A673 (cell line): ENCODE data around the gene ROR1. TPM values are rescaled to one million over a fixed set of nuclear protein-coding genes. Genes with fewer than 3 reads are reported as not detected.

ENCODE experiments used
- BruUV-seq: library from RNA; stranded (reverse); fragments of 400-500 nt; replicated peaks from 2 replicates; lab custom pipeline; 2021; lab: Mats Ljungman, UMichigan
- CTCF ChIA-PET: fragments of 300-600 bp; sonication (Branson Sonifier 250); formaldehyde crosslinking; loops from one replicate; lab custom pipeline; 2022; ENCODE audit warnings: antibody characterized with exemption; lab: Charles Lee
- POLR2A ChIA-PET: fragments of 300-600 bp; sonication (Branson Sonifier 250); formaldehyde crosslinking; loops from one replicate; lab custom pipeline; 2022; ENCODE audit warnings: antibody characterized with exemption; ENCODE audit not compliant: low non-redundant PET; lab: Charles Lee
- DNase-seq: peaks from one replicate; pipeline ENCODE4 v3.0.0-alpha.2; 2015; ENCODE audit warnings: low spot score
- H3K27ac ChIP-seq: fragments of 200-600 bp; sonication (generic); 2 replicates; pipeline ENCODE4 v1.5.1; 2016; ENCODE audit warnings: mixed run types, low read depth, mild to moderate bottlenecking, mixed read lengths, antibody characterized with exemption, low read length; ENCODE audit not compliant: poor library complexity, severe bottlenecking
- H3K27me3 ChIP-seq: fragments of 200-600 bp; sonication (generic); replicated peaks from 2 replicates; pipeline ENCODE4 v1.6.1; 2017; ENCODE audit warnings: mixed run types, low read depth, mild to moderate bottlenecking, mixed read lengths, antibody characterized with exemption, low read length; ENCODE audit not compliant: insufficient read depth, poor library complexity
- H3K36me3 ChIP-seq: fragments of 200-600 bp; sonication (generic); 2 replicates; pipeline ENCODE4 v1.6.1; 2016; ENCODE audit warnings: mixed run types, mild to moderate bottlenecking, mixed read lengths, antibody characterized with exemption, low read length; ENCODE audit not compliant: insufficient read depth, poor library complexity, severe bottlenecking
- H3K4me1 ChIP-seq: fragments of 200-600 bp; sonication (generic); 2 replicates; pipeline ENCODE4 v1.6.1; 2017; ENCODE audit warnings: mixed run types, mild to moderate bottlenecking, mixed read lengths, antibody characterized with exemption, low read length; ENCODE audit not compliant: insufficient read depth, poor library complexity, severe bottlenecking
- H3K4me3 ChIP-seq: fragments of 200-600 bp; sonication (generic); 2 replicates; pipeline ENCODE4 v1.5.1; 2016; ENCODE audit warnings: low read depth, mixed run types, mild to moderate bottlenecking, mixed read lengths, low read length; ENCODE audit not compliant: poor library complexity, severe bottlenecking
- H3K9me3 ChIP-seq: fragments of 200-600 bp; sonication (generic); 2 replicates; pipeline ENCODE4 v1.6.1; 2016; ENCODE audit warnings: mixed run types, low read depth, mild to moderate bottlenecking, mixed read lengths, antibody characterized with exemption, low read length; ENCODE audit not compliant: poor library complexity, severe bottlenecking
- EZH2 ChIP-seq: fragments of 200-600 bp; sonication (generic); IDR thresholded peaks from 2 replicates; pipeline ENCODE4 v1.6.1; 2017; ENCODE audit warnings: borderline replicate concordance, low read depth, mild to moderate bottlenecking, mixed read lengths, antibody characterized with exemption, low read length; ENCODE audit not compliant: poor library complexity, severe bottlenecking
- intact Hi-C: fragments of 100-400 bp; cut with micrococcal nuclease; formaldehyde crosslinking; loops from one replicate; pipeline ENCODE4 v1.10.0; 2022; ENCODE audit not compliant: unreplicated experiment
- total RNA-seq: library from RNA; stranded (reverse); gene quantifications from 2 replicates; pipeline ENCODE4 v1.2.3, GENCODE V29; 2021
- TF ChIP-seq, protein P1 (sequence below): fragments of 300-800, 200-600 bp; sonication (generic); conservative IDR thresholded peaks from 2 replicates; pipeline ENCODE4 v1.5.1; 2017; ENCODE audit warnings: low read depth, mild to moderate bottlenecking, antibody characterized with exemption, low read length, moderate library complexity, mixed read lengths

The ROR1 gene
- total RNA-seq, 1 experiment from 2014 or later = 7.4 TPM

DNA sequence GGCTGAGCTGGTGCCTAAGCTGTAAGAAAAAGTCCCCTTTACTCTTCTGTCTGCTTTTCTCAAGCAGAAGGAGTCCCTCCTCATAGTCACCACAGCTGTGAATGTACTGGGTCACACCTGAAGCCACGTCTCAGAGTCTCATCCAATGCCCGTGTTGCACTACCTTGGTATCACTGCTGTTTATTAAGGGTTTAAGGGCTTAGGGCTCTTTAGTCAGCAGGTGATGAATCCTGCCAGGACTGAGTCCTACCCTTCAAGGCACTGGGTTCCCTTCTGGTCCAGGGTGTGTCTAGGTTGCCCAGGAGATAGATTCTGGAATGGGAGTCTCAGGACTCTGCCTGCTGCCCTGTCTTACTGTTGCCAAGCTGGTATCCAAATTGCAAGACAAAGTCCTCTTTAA, 33.4 kb upstream of the ROR1 start:
- no peak overlapping the region for H3K4me3 ChIP-seq
- POLR2A ChIA-PET = no interaction called here
- H3K27me3 ChIP-seq = no peaks in the 10 kb centered on the region
- TF ChIP-seq, protein P1, sequence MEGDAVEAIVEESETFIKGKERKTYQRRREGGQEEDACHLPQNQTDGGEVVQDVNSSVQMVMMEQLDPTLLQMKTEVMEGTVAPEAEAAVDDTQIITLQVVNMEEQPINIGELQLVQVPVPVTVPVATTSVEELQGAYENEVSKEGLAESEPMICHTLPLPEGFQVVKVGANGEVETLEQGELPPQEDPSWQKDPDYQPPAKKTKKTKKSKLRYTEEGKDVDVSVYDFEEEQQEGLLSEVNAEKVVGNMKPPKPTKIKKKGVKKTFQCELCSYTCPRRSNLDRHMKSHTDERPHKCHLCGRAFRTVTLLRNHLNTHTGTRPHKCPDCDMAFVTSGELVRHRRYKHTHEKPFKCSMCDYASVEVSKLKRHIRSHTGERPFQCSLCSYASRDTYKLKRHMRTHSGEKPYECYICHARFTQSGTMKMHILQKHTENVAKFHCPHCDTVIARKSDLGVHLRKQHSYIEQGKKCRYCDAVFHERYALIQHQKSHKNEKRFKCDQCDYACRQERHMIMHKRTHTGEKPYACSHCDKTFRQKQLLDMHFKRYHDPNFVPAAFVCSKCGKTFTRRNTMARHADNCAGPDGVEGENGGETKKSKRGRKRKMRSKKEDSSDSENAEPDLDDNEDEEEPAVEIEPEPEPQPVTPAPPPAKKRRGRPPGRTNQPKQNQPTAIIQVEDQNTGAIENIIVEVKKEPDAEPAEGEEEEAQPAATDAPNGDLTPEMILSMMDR = no peak
- TF ChIP-seq EZH2 = no peak
- H3K27ac ChIP-seq = no peak overlapping the region
- CTCF ChIA-PET = no interaction called here
- no peaks in the 10 kb centered on the region for H3K4me1 ChIP-seq
- intact Hi-C loops = no loop called here
- BruUV-seq = no TSS peak
- DNase-seq = no peak
- no peaks in the 10 kb centered on the region for H3K9me3 ChIP-seq
- H3K36me3 ChIP-seq = no peaks in the 10 kb centered on the region

DNA sequence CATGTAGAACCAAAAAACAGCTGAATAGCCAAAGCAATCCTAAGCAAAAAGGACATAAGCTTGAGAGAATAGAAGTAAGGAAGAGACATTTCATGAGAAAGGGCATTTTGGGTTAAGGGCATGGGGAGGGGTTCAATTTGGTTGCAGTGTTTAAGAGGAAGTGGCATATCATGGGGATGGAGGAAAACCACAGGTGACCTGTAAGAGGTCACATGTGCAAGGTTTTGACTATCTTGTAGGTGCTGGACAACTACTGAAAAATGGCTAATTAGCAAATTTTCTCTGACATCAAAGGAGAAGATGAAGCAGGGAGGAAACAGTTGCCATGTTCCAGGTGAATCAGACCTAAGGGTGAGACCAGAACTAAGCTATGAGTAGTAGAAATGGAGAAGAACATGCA, 31.3 kb upstream of the ROR1 start:
- no peak overlapping the region for H3K4me3 ChIP-seq
- H3K4me1 ChIP-seq = no peaks in the 10 kb centered on the region
- no peak overlapping the region for H3K27ac ChIP-seq
- ChIA-PET CTCF (no interaction called here), POLR2A (no interaction called here)
- H3K27me3 ChIP-seq = no peaks in the 10 kb centered on the region
- intact Hi-C loops = no loop called here
- no peak for TF ChIP-seq EZH2
- TF ChIP-seq, protein P1 = no peak
- no TSS peak for BruUV-seq
- H3K36me3 ChIP-seq = no peaks in the 10 kb centered on the region
- no peak for DNase-seq
- no peaks in the 10 kb centered on the region for H3K9me3 ChIP-seq

GRCh38 chr1:63743781-63744180, 30.0 kb upstream of the ROR1 start:
- H3K27me3 ChIP-seq = no peaks in the 10 kb centered on the region
- no peaks in the 10 kb centered on the region for H3K4me1 ChIP-seq
- DNase-seq = no peak
- no peaks in the 10 kb centered on the region for H3K36me3 ChIP-seq
- ChIA-PET CTCF (no interaction called here), POLR2A (no interaction called here)
- intact Hi-C loops = no loop called here
- no TSS peak for BruUV-seq
- H3K4me3 ChIP-seq = no peak overlapping the region
- no peaks in the 10 kb centered on the region for H3K9me3 ChIP-seq
- no peak for TF ChIP-seq EZH2
- H3K27ac ChIP-seq = no peak overlapping the region

GRCh38 chr1:63746129-63746864, 27.5 kb upstream of the ROR1 start:
- Histone ChIP-seq H3K36me3 (no peaks in the 10 kb centered on the region), H3K4me3 (no peak overlapping the region), H3K9me3 (no peaks in the 10 kb centered on the region), H3K4me1 (no peaks in the 10 kb centered on the region), H3K27ac (no peak overlapping the region), H3K27me3 (no peaks in the 10 kb centered on the region)
- BruUV-seq = no TSS peak
- ChIA-PET POLR2A (no interaction called here), CTCF (no interaction called here)
- TF ChIP-seq EZH2 = no peak
- intact Hi-C loops = no loop called here
- DNase-seq = no peak
